ENCODE results near the gene ASCC3. TPM values are rescaled to one million over a fixed set of nuclear protein-coding genes. Genes with fewer than 3 reads are reported as not detected.

Gene ASCC3, protein sequence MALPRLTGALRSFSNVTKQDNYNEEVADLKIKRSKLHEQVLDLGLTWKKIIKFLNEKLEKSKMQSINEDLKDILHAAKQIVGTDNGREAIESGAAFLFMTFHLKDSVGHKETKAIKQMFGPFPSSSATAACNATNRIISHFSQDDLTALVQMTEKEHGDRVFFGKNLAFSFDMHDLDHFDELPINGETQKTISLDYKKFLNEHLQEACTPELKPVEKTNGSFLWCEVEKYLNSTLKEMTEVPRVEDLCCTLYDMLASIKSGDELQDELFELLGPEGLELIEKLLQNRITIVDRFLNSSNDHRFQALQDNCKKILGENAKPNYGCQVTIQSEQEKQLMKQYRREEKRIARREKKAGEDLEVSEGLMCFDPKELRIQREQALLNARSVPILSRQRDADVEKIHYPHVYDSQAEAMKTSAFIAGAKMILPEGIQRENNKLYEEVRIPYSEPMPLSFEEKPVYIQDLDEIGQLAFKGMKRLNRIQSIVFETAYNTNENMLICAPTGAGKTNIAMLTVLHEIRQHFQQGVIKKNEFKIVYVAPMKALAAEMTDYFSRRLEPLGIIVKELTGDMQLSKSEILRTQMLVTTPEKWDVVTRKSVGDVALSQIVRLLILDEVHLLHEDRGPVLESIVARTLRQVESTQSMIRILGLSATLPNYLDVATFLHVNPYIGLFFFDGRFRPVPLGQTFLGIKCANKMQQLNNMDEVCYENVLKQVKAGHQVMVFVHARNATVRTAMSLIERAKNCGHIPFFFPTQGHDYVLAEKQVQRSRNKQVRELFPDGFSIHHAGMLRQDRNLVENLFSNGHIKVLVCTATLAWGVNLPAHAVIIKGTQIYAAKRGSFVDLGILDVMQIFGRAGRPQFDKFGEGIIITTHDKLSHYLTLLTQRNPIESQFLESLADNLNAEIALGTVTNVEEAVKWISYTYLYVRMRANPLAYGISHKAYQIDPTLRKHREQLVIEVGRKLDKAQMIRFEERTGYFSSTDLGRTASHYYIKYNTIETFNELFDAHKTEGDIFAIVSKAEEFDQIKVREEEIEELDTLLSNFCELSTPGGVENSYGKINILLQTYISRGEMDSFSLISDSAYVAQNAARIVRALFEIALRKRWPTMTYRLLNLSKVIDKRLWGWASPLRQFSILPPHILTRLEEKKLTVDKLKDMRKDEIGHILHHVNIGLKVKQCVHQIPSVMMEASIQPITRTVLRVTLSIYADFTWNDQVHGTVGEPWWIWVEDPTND (N-terminal part only)
- 10 to 100 TPM; 21.9 to 26.0 TPM for total RNA-seq
- long read RNA-seq, partial matches to known transcripts: 13 of 13 reads
- long read RNA-seq, other reads (novel, unspliced or antisense): 0 of 13 reads

DNA sequence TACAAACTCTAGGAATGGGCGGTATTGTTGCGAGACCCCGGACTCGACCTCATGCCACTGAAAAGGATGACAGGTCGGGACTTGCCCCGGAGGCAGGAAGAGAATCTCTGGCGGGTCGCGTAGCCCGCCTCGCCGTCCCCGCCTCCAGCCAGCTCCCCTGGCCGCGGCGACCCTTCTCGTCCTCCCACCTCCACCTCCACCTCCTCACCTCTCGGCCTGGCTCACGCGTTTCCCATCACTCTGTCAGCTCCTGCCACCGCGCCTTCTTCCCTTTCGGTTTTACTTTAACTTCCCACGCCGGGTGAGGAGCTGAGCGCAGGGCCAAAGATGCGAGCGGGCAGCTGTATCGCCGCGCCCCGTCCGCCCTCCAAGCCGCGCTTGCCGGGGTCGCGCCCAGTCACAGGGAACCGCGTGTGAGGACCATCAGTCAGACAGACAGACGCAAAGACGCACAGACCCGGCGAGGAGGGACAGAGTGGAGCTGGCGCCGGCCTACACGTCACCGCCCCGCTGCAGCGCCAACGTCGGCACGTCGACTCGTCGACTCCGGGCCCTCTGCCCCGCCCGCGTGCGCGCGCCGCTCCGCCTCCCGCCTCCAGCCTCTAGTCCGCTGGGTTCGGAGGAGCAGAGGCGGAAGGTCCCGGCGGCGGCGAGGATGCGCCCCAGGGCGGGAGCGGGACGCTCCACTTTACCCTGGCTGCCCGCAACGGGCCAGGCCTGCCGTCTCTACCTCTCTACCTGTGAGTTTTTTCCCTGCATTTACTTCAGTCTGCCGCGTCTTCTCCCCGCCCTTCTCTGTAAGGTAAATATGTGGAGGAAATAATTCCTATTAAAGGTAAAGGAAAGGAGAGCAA lies at the start of gene ASCC3:
ASCC3 (minus strand) TSS at position 477 of the 854 bp plus-strand sequence. CDS start 13,332 bp downstream, outside the sequence.
- DNase-seq: peak; percentile 96
- intact Hi-C loops (cut with DNase I): no loop called here
- ATAC-seq: peak; percentile 99 to 100

DNA sequence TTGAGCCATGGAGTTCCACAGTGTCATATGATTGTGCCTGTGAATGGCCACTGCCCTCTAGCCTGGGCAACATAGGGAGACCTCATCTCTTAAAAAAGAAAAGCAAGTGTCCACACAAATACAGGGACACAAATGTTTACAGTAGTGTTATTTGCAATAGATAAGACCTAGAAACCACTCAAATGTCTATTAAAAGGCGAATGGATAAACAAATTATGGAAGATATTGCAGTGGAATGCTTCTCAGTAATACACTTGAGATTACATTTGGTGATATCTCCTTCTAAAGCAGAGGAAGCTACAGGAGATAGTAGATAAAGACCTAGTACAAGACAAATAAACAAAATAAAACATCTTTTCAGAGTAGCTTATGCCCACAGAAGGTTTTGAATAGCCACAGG lies 44.6 kb upstream of the ASCC3 start:
- no peak for ATAC-seq
- no peak for DNase-seq
- intact Hi-C loops (cut with DNase I): no loop called here

DNA sequence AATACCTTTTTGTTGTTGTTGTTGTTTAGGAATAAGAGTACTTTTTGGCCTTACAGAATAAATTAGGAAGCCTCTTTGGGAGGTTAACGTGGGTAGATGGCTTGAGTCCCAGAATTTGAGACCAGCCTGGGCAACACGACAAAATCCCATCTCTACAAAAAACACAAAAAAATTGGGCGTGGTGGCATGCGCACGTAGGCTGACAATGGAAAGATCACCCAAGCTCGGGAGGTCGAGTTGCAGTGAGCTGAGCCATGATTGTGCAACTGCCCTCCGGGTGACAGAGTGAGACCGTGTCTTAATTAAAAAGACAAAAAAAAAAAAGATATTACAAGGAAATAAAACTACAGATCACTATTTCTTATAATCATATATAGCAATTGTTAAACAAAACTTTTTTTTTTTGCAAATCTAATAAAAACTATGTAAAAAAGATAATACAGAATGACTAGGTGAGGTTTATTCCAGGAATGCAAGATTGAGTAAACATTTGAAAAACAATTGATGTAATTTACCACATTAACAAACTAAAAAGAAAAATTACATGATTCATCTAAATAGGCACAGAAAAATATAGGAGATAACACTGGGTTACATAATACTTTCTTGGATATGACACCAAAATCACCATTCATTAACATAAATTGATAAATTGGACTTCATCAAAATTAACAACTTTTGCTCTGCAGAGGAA lies 43.6 kb upstream of the ASCC3 start:
- DNase-seq (no peak), ATAC-seq (no peak)
- intact Hi-C loops (cut with DNase I): no loop called here

DNA sequence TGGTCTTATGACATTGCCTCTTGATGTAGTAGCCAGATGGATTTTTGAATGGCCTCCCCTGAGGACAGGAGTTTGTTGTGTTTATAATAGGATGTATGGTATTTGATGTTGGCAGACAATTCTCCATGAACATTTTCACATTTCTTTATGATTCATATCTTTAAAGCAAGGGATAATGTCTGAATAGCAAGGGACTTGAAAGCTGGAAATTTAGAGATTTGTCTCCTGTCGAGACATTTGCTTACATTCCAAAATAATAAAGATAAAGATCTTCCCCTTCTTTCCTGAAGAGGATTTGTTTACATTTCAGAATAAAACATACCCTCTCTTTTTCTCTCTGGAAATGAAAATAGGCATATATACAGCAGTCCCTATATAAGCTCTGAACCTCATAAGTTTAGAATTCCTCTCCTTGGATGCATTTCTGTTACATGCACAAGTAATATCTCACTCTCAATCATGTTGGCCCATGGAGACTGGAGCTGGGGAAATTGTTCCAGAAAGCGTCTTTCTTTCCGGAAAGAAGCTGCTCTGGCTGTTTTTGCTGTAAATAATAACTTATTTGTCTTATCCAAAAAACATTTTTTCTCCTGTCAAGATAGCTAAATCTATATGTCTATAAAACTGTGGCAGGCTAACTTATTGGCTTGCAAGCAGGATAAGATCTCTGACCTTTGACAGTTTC lies 42.5 kb upstream of the ASCC3 start:
- no peak for ATAC-seq
- intact Hi-C loops (cut with DNase I): no loop called here
- DNase-seq: no peak

DNA sequence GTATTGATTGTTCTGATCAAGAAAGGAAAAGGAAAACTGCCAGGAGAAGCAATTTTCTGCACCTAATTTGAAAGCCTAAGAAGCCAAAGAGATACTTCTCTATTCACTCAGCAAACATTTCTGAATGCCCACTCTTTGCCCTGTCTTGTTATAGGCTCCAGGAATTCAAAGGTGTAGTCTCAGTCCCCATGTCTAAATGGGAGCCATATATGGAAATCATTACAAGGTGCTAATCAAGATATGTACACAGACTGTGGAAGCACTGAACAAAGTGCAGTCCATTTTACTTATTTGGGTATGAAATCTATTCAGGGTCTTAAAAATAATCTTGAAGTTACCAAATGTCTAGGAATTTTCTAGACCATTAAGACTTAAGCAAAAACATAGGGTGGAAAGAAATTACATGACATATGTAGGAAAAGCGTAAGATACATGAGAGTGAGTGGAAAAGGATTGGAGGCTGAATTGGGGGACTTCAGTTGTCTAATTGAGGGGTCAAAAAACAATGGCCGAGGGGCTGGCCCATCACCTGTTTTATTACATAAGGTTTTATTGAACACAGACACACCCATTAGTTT lies 39.0 kb upstream of the ASCC3 start:
- ATAC-seq (no peak), DNase-seq (no peak)
- intact Hi-C loops (cut with DNase I): no loop called here

DNA sequence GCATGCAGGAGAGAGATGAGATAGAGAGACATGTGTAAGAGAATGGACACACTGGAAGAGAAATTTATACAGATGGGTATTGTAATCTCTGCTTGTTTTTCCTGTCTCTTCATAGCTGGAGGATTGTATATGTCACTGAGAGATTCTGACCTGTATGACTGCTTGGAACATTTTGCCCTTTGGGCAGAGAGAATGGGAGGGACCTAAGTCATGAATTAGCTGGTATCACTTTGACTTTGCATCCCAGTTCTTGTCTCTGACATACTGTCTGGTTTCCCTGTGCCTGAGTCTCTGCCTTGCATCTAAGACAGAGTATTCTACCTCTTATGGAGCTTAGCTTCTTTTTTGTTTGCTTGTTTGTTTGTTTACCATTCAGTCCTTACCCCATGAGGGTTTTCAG lies 37.0 kb upstream of the ASCC3 start:
- no peak for ATAC-seq

DNA sequence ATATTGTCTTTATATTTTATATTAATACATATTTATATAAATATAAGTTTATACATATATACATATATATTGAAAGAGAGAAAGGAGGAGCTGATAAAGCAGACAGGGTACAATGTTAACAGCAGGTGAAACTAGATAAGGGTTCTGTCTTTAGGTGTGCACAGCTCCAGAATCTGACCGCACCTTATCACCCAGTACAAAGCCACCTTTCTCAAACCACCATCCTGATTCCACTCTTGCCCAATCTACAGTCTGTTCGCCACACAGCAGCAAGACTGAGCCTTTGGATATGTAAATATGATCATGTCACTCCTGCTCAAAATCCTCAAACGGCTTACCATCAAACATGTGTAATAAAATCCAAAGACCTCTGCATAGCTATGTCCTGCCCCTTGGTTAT lies 34.7 kb upstream of the ASCC3 start:
- DNase-seq (no peak), ATAC-seq (no peak)
- intact Hi-C loops (cut with DNase I): no loop called here

More for the DNA sequence above, 37.0 kb upstream of the ASCC3 start:
- intact Hi-C loops (cut with DNase I): no loop called here
- DNase-seq: no peak

DNA sequence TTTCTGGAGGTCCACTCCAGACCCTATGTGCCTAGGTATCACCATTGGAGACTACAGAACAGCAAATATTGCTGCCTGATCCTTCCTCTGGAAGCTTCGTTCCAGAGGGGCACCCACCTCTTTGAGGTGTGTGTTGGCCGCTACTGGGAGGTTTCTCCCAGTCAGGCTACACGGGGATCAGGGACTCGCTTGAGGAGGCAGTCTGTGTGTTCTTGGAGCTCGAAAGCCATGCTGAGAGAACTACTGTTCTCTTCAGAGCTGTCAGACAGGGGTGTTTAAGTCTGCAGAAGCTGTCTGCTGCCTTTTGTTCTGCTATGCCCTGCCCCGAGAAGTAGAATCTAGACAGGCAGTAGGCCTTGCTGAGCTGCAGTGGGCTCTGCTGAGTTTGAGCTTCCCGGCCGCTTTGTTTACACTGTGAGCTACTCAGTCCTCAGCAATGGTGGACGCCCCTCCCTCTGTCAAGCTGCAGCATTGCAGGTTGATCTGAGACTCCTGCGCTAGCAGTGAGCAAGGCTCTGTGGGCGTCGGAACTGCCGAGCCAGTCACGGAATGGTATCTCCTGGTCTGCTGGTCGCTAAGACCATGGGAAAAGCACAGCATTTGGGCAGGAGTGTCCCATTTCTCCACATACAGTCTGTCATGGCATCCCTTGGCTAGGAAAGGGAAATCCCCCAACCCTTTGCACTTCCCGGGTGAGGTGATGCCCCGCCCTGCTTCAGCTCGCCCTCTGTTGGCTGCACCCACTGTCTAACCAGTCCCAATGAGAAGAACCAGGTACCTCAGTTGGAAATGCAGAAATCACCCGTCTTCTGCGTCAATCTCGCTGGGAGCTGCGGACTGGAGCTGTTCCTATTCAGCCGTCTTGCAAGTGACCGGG lies 32.5 kb upstream of the ASCC3 start:
- intact Hi-C loops (cut with DNase I): no loop called here
- no peak for DNase-seq
- no peak for ATAC-seq

DNA sequence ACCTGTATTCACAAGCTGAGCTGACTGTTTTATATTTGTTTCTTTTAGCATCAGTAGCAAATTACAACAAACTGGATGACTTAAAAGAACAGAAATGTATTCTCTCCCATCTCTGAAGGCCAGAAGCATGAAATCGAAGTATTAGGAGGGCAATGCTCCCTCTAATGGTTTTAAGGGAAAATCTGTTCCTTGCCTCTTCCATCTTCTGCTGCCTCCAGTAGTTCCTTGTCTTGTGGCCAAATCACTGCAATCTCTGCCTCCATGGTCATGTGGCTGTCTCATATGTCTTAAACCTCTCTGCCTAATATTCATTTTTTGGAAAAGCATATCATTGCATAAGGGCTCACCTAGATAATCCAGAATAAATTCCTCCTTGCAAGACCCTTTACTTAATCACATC lies 25.2 kb upstream of the ASCC3 start:
- ATAC-seq (no peak), DNase-seq (no peak)
- intact Hi-C loops (cut with DNase I): no loop called here

DNA sequence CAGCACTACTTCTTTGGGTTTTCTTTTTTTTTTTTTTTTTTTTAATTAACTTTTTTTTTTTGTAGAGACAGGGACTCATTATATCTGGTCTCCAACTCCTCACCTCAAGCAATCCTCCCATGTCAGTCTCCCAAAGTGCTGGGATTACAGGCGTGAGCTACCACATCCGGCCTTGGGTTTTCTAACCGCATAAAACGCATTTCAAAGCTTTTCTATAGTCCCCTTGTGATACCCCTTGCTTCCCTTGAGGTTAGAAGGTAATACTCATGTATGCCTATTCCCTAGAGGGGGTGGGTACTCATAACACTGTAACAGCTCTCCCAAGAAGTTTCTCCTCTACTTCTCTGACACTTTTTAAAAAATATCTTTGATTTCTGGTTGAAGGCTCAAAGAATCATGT lies 23.9 kb upstream of the ASCC3 start:
- DNase-seq (no peak), ATAC-seq (no peak)
- intact Hi-C loops (cut with DNase I): no loop called here

DNA sequence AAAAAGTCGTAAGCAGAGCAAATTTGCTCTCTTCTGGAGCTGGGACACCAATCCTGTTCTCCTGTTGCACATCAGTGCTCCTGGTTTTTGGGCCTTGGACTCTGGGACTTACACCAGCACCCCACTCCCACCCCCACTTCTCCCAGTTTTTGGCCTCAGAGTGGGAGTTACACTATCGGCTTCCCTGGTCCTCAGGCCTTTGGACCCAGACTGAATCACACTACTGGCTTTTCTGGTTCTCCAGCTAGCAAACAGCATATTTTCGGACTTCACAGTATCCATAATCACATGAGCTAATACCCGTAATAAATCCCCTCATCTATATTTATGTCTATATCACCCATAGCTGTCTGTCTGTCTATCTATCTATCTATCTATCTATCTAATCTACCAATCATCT lies 23.2 kb upstream of the ASCC3 start:
- intact Hi-C loops (cut with DNase I): no loop called here
- ATAC-seq: no peak
- DNase-seq: no peak

DNA sequence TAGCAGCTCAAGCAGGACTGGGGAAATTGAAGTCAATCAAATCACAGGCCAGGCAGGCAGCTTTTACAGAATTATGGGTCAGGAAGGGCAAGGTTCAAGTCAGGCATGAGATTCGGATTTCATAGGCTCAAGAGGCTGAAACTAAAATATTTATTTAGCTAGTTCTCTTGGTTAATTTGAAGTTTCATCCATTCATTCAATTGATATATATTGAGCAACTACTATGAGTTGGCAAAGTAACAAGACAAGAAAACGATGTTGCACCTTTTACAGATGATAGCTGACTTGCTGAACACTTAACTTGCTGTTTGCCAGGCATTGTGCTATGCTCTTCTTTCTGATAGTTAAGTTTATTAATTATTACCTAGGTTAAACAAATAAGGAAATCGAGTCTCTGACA lies 20.5 kb upstream of the ASCC3 start:
- intact Hi-C loops (cut with DNase I): no loop called here
- ATAC-seq: no peak

DNA sequence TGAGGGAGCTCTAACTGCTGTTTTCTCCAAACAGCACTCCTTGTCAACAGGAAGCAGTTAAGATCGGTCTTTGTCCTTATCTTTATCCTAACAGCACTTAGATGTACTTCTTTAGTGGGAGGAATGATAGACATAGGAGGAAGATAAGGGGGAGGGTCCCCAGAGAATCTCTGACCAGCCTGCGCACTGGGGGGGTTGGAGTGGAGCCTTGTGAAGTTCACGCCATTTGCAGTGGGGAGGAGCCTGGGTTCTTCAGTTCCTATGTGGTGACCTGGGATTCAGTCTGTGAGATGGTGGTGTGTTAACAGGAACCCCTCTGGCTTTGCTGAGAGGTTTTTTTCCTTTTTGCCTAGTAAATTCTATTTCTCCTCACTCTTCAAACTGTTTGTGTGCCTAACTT lies 18.1 kb upstream of the ASCC3 start:
- DNase-seq (no peak), ATAC-seq (no peak)
- intact Hi-C loops (cut with DNase I): no loop called here

More for the DNA sequence above, 20.5 kb upstream of the ASCC3 start:
- DNase-seq: no peak

DNA sequence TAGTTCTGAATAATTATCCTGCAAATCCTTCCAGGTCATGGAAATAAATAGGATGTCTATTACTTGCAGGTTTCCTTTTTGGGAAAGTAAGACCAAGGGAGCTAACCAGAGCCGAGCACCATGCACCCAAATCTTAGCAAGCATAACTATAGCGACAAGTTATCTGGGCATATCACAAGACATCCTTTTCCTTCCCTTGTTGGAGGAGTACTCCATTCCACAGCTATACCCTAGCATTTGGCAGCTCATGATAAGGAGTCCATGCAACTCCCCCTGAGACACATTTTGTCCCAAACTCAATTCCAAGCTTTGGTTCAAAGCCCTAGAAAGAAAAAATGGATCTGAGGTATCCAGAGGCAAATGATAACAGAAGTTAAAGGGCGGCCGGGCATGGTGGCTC lies 16.5 kb upstream of the ASCC3 start:
- ATAC-seq: no peak
- no peak for DNase-seq
- intact Hi-C loops (cut with DNase I): no loop called here

DNA sequence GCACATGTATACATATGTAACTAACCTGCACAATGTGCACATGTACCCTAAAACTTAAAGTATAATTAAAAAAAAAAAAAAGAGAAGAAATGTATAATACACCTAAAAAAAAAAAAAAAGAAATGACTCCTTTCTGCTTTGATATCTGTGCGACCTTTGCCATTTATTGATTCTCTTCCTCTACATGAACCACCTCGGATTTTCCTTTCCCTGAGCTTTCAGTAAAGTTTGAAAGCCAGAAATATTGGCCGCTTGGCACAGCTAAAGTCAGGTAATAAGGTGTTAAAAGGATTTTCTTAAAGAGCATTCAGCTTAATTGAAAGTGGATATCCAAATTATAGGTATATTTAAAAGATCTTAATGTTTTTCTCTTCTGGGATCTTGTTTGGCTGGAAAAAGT lies 12.6 kb upstream of the ASCC3 start:
- DNase-seq: no peak
- intact Hi-C loops (cut with DNase I): no loop called here

DNA sequence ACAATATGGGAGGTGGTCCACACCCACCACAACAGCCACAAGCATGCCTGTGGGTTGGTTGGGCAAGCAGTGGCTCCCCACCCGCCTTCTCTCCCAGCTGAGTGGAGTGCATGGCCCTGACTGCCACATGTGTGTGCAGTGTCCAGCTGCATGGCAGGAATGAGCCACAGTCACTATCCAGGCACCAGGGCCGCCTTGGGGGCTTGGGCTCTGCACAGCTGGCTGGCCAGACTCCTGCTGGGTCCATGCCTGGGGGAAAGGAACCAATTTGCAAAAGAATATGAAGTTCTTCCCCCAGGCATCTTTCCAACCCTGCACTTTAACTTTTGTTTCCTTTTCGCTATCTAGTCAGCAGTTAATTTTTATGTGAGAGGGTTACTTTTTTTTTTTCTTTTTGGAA lies 11.6 kb upstream of the ASCC3 start:
- intact Hi-C loops (cut with DNase I): no loop called here
- ATAC-seq: no peak
- no peak for DNase-seq

More for the DNA sequence above, 12.6 kb upstream of the ASCC3 start:
- ATAC-seq: no peak
